Measurements from ENCODE around the gene TMEM256. TPM values are rescaled to one million over a fixed set of nuclear protein-coding genes. Genes with fewer than 3 reads are reported as not detected.
"Not testable (repeated sequence)": the region's sequence is repeated elsewhere in the genome, so short reads cannot be mapped to it uniquely, and the experiment has no call there.

TMEM256 gene
- total and polyA plus RNA-seq, 2 donors (not counting 3 experiments of a cell fraction or from before 2014, with no cell fraction given): 67.4 to 148 TPM

GRCh38 chr17:7367083-7367482 is 36.8 kb downstream of the TMEM256 start:
- H3K4me3 ChIP-seq (replicated peaks in 1 of 3; ENCODE audit: insufficient read depth in 1 of 3, low read depth in 1 of 3, low read length in 3 of 3): no peak overlapping the region
- no peak overlapping the region for H2AFZ ChIP-seq (ENCODE audit: low read depth, low read length)
- H3K36me3 ChIP-seq (ENCODE audit: control insufficient read depth in 2 of 2, extremely low read depth in 1 of 2, insufficient read depth in 2 of 2, low read length in 2 of 2): no peaks in the 10 kb centered on the region
- TF ChIP-seq EZH2 (IDR thresholded peaks at IDR 0.05; ENCODE audit: borderline replicate concordance, low read depth, low read length, severe bottlenecking): no peak
- peaks cover 2 to 3% of the 10 kb centered on the region in 2 experiments for H3K27me3 ChIP-seq (ENCODE audit: control insufficient read depth in 2 of 2, insufficient read depth in 2 of 2, low read length in 2 of 2)
- FAIRE-seq: no peak
- no peak for DNase-seq (ENCODE audit: low read depth, low spot score)
- dilution Hi-C loops (cut with MboI; ENCODE audit: extremely low pct_ligation_motif_present, low sequenced_read_pairs) (no loop called here), intact Hi-C loops (cut with micrococcal nuclease) (no loop called here)
- no peak overlapping the region for H3K4me2 ChIP-seq (ENCODE audit: insufficient read depth, low read length)
- no peaks in the 10 kb centered on the region for H3K9me3 ChIP-seq (replicated peaks; ENCODE audit: control insufficient read depth, insufficient read depth, low read length)
- BruUV-seq (replicated peaks): no TSS peak
- ChIA-PET CTCF (interaction anchor here (4.6 kb wide), 1 partner anchor 11 kb away, joined by 19 read pairs; the partner anchor contains the start of gene TMEM95), POLR2A (no interaction called here)
- H3K9me1 ChIP-seq (replicated peaks; ENCODE audit: control insufficient read depth, extremely low read depth, insufficient read depth, low read length): no peaks in the 10 kb centered on the region
- no peak overlapping the region for H3K9ac ChIP-seq (replicated peaks; ENCODE audit: extremely low read depth, insufficient read depth, low read length)
- no peaks in the 10 kb centered on the region for H3K79me2 ChIP-seq (ENCODE audit: control insufficient read depth, insufficient read depth, low read length)
- no peaks in the 10 kb centered on the region for H3K4me1 ChIP-seq (ENCODE audit: control insufficient read depth, extremely low read depth, insufficient read depth, low read length)
- no peak overlapping the region for H3K27ac ChIP-seq (ENCODE audit: insufficient read depth, low read depth, low read length)
- H4K20me1 ChIP-seq (replicated peaks; ENCODE audit: control insufficient read depth, extremely low read depth, insufficient read depth, low read length): no peaks in the 10 kb centered on the region

- H3K27me3 ChIP-seq (ENCODE audit: control insufficient read depth in 2 of 2, insufficient read depth in 2 of 2, low read length in 2 of 2); dilution Hi-C loops (cut with MboI; ENCODE audit: extremely low pct_ligation_motif_present, low sequenced_read_pairs): not testable (repeated sequence)
These were observed 37.9 kb downstream of the TMEM256 start for GRCh38 chr17:7365963-7366362.

More at GRCh38 chr17:7365963-7366362, 37.9 kb downstream of the TMEM256 start:
- H3K9me1 ChIP-seq (replicated peaks; ENCODE audit: control insufficient read depth, extremely low read depth, insufficient read depth, low read length); H2AFZ ChIP-seq (ENCODE audit: low read depth, low read length); H3K4me1 ChIP-seq (ENCODE audit: control insufficient read depth, extremely low read depth, insufficient read depth, low read length); H3K36me3 ChIP-seq (ENCODE audit: control insufficient read depth in 2 of 2, extremely low read depth in 1 of 2, insufficient read depth in 2 of 2, low read length in 2 of 2); H3K27ac ChIP-seq (ENCODE audit: insufficient read depth, low read depth, low read length); H3K79me2 ChIP-seq (ENCODE audit: control insufficient read depth, insufficient read depth, low read length); H3K9me3 ChIP-seq (replicated peaks; ENCODE audit: control insufficient read depth, insufficient read depth, low read length); BruUV-seq (replicated peaks); H3K4me3 ChIP-seq (replicated peaks in 1 of 3; ENCODE audit: insufficient read depth in 1 of 3, low read depth in 1 of 3, low read length in 3 of 3); DNase-seq (ENCODE audit: low read depth, low spot score); H3K9ac ChIP-seq (replicated peaks; ENCODE audit: extremely low read depth, insufficient read depth, low read length); H3K4me2 ChIP-seq (ENCODE audit: insufficient read depth, low read length); FAIRE-seq; H4K20me1 ChIP-seq (replicated peaks; ENCODE audit: control insufficient read depth, extremely low read depth, insufficient read depth, low read length); intact Hi-C loops (cut with micrococcal nuclease); POLR2A ChIA-PET: not testable (repeated sequence)
- CTCF ChIA-PET: interaction anchor here (1.3 kb wide), 1 partner anchor 10 kb away, joined by 4 read pairs; no protein-coding TSS in a partner anchor

All from endothelial cell of umbilical vein (primary cell).